HG02623 (cell line): ENCODE results near the gene SNX9.
"Not testable (repeated sequence)": the region's sequence is repeated elsewhere in the genome, so short reads cannot be mapped to it uniquely, and the experiment has no call there.

Experiments
- ATAC-seq: cut with Tn5 transposase; IDR thresholded peaks from one replicate; pipeline ENCODE4 v1.9.1; 2021; ENCODE audit warnings: moderate library complexity; ENCODE audit not compliant: unreplicated experiment

Gene SNX9

GRCh38 chr6:157909282-157909664 is 86.2 kb downstream of the SNX9 start:
- no peak for ATAC-seq

- no peak for ATAC-seq
Measured at GRCh38 chr6:157911278-157911677, 88.2 kb downstream of the SNX9 start.

GRCh38 chr6:157911786-157912185 is 88.7 kb downstream of the SNX9 start:
- no peak for ATAC-seq

GRCh38 chr6:157912326-157912725 is 89.3 kb downstream of the SNX9 start:
- no peak for ATAC-seq

GRCh38 chr6:157921685-157922367 is 98.8 kb downstream of the SNX9 start:
- no peak for ATAC-seq

GRCh38 chr6:157925771-157926170 is 102.7 kb downstream of the SNX9 start:
- ATAC-seq: no peak

GRCh38 chr6:157927011-157927410 is 104.0 kb downstream of the SNX9 start:
- ATAC-seq: no peak

GRCh38 chr6:157928428-157928827 is 105.4 kb downstream of the SNX9 start:
- ATAC-seq: no peak

- no peak for ATAC-seq
Measured at GRCh38 chr6:157929076-157929475, 106.0 kb downstream of the SNX9 start.

GRCh38 chr6:157929765-157930319 is 106.8 kb downstream of the SNX9 start:
- ATAC-seq: no peak

- no peak for ATAC-seq
Measured at GRCh38 chr6:157935786-157936185, 112.7 kb downstream of the SNX9 start.

GRCh38 chr6:157937318-157937717 is 114.3 kb downstream of the SNX9 start:
- no peak for ATAC-seq

- no peak for ATAC-seq
Measured at GRCh38 chr6:157937916-157938315, 114.9 kb downstream of the SNX9 start.

- ATAC-seq: not testable (repeated sequence)
Measured at GRCh38 chr6:157940375-157941036, 117.5 kb downstream of the SNX9 start.

GRCh38 chr6:157941101-157941863 is 118.2 kb downstream of the SNX9 start:
- ATAC-seq: no peak

- no peak for ATAC-seq
Measured at GRCh38 chr6:157942351-157942750, 119.3 kb downstream of the SNX9 start.

GRCh38 chr6:157943249-157943963 is 120.4 kb downstream of the SNX9 start:
- ATAC-seq: no peak

GRCh38 chr6:157943964-157944283 is 120.9 kb downstream of the SNX9 start:
- no peak for ATAC-seq

GRCh38 chr6:157944983-157945931 is 122.2 kb downstream of the SNX9 start:
- no peak for ATAC-seq

- ATAC-seq: no peak
Measured at GRCh38 chr6:157946053-157946617, 123.1 kb downstream of the SNX9 start.
